K562 (cell line): ENCODE measurements around the gene NFKBIB. TPM values are rescaled to one million over a fixed set of nuclear protein-coding genes. Genes with fewer than 3 reads are reported as not detected.
A peak's percentile ranks its signal among the peaks of the same experiment; 100 is the strongest.

Source experiments
- ATF7 ChIP-seq: fragments of 450-650 bp; IDR thresholded peaks from 2 replicates; pipeline ENCODE4 v1.7.1; 2014; ENCODE audit warnings: mild to moderate bottlenecking, moderate library complexity
- CBX3 ChIP-seq, 2 experiments: IDR thresholded peaks; 1 replicate in 1 of 2; 2 replicates in 1 of 2; pipeline ENCODE4 v1.6.1; 2012; ENCODE audit warnings: inconsistent platforms in 2 of 2, low read length in 2 of 2, borderline replicate concordance in 1 of 2, control low read depth in 1 of 2
- CBX8 ChIP-seq: fragments of 200-600 bp; sonication (generic); IDR thresholded peaks from 2 replicates; pipeline ENCODE4 v1.6.1; 2012; ENCODE audit warnings: borderline replicate concordance, mixed run types, low read depth, mild to moderate bottlenecking, moderate library complexity, mixed read lengths, low read length, control low read depth, inconsistent platforms; ENCODE audit not compliant: poor library complexity, severe bottlenecking; ENCODE audit errors: extremely low read depth
- E2F3 ChIP-seq: fragments of 250-450 bp; sonication (Bioruptor Pico); IDR thresholded peaks from 2 replicates; pipeline ENCODE4 v1.4.0; 2020; ENCODE audit warnings: mild to moderate bottlenecking
- FIP1L1 ChIP-seq: fragments of 200-400 bp; formaldehyde crosslinking; IDR thresholded peaks from 2 replicates; pipeline ENCODE4 v1.6.1; 2018; ENCODE audit warnings: mild to moderate bottlenecking, low read depth, low read length; ENCODE audit not compliant: poor library complexity, severe bottlenecking
- HSF4 ChIP-seq: fragments of 250-450 bp; sonication (Bioruptor Pico); IDR thresholded peaks from 2 replicates; pipeline ENCODE4 v2.1.2; 2022; ENCODE audit warnings: mild to moderate bottlenecking, moderate library complexity, borderline replicate concordance
- ILF3 ChIP-seq: fragments of 450-650 bp; IDR thresholded peaks from 2 replicates; pipeline ENCODE4 v1.6.1; 2018; ENCODE audit warnings: antibody characterized with exemption, mild to moderate bottlenecking, moderate library complexity, borderline replicate concordance
- KLF13 ChIP-seq: fragments of 450-650 bp; IDR thresholded peaks from 2 replicates; pipeline ENCODE4 v1.6.1; 2016; ENCODE audit warnings: missing genetic modification characterization, low read depth, mild to moderate bottlenecking, missing compliant biosample characterization, moderate library complexity, borderline replicate concordance
- NCOA6 ChIP-seq: fragments of 450-650 bp; IDR thresholded peaks from 2 replicates; pipeline ENCODE4 v1.6.1; 2017; ENCODE audit warnings: mild to moderate bottlenecking
- PHF21A ChIP-seq: fragments of 450-650 bp; IDR thresholded peaks from 2 replicates; pipeline ENCODE4 v1.6.1; 2017; ENCODE audit warnings: low read depth, borderline replicate concordance
- PHTF2 ChIP-seq: fragments of 250-450 bp; sonication (Bioruptor Pico); IDR thresholded peaks from 2 replicates; pipeline ENCODE4 v1.5.0; 2021; ENCODE audit warnings: mild to moderate bottlenecking
- POLR2B ChIP-seq: fragments of 450-650 bp; IDR thresholded peaks from 2 replicates; pipeline ENCODE4 v1.6.1; 2018; ENCODE audit warnings: low read depth; ENCODE audit not compliant: partially characterized antibody
- PURB ChIP-seq: sonication (generic); formaldehyde crosslinking; IDR thresholded peaks from 2 replicates; pipeline ENCODE4 v1.9.0; 2021; ENCODE audit warnings: low read depth, mild to moderate bottlenecking, missing genetic modification reagents
- RAD51 ChIP-seq: fragments of 450-650 bp; IDR thresholded peaks from 2 replicates; pipeline ENCODE4 v1.7.1; 2016; ENCODE audit warnings: low read depth, mild to moderate bottlenecking, borderline replicate concordance
- SMAD2 ChIP-seq: fragments of 150-350 bp; IDR thresholded peaks from 2 replicates; pipeline ENCODE4 v1.6.1; 2014; ENCODE audit warnings: low read depth, mild to moderate bottlenecking, low read length
- SMARCB1 ChIP-seq: IDR thresholded peaks from 2 replicates; pipeline ENCODE4 v1.6.1; 2011; ENCODE audit warnings: improper control_type of control experiment, low read depth; ENCODE audit not compliant: insufficient read length
- STAT5B ChIP-seq: fragments of 250-450 bp; sonication (Bioruptor Pico); IDR thresholded peaks from 2 replicates; pipeline ENCODE4 v1.8.0; 2021; ENCODE audit warnings: mild to moderate bottlenecking, inconsistent platforms
- ZNF140 ChIP-seq: fragments of 250-450 bp; sonication (Bioruptor Pico); IDR thresholded peaks from 2 replicates; pipeline ENCODE4 v1.8.0; 2021; ENCODE audit warnings: moderate library complexity, mild to moderate bottlenecking, inconsistent platforms
- ZNF217 ChIP-seq: sonication (generic); formaldehyde crosslinking; IDR thresholded peaks from 2 replicates; pipeline ENCODE4 v1.8.0; 2022; ENCODE audit warnings: mild to moderate bottlenecking, missing genetic modification reagents
- ZNF644 ChIP-seq: fragments of 200-800 bp; sonication (Bioruptor generic); IDR thresholded peaks from 2 replicates; pipeline ENCODE4 v1.6.1; 2016; ENCODE audit warnings: low read depth, missing genetic modification characterization, missing compliant biosample characterization
- ZNF717 ChIP-seq: fragments of 250-450 bp; sonication (Bioruptor Pico); IDR thresholded peaks from 2 replicates; pipeline ENCODE4 v1.5.0; 2021
- ZZZ3 ChIP-seq: fragments of 450-650 bp; IDR thresholded peaks from 2 replicates; pipeline ENCODE4 v1.6.1; 2016; ENCODE audit warnings: antibody characterized with exemption, mild to moderate bottlenecking, moderate library complexity
- polyA plus RNA-seq, 8 experiments: library from polyadenylated mRNA; depleted of rRNA in 4 of 8; stranded (reverse) in 5 of 8; unstranded in 3 of 8; fragments of >200 nt; fragmentation: Nextera tagmentation in 2 of 8; fragmentation: Illumina TruSeq in 1 of 8; extraction: Ambion mirVana in 2 of 8; extraction: Trizol in 1 of 8; gene quantifications; 2 replicates each; pipeline versions ENCODE4 v1.2.1 to v1.2.3, GENCODE V29; 2011 to 2014; ENCODE audit warnings: inconsistent platforms in 1 of 8, missing spikeins in 1 of 8
- total RNA-seq, 7 experiments: library from RNA; depleted of rRNA in 6 of 7; stranded (reverse); fragments of >200 nt in 6 of 7; fragmentation: Illumina TruSeq in 2 of 7; extraction: Trizol in 2 of 7; gene quantifications; 2 replicates each; pipeline versions ENCODE4 v1.2.1 to v1.2.3, GENCODE V29; 2011 to 2021; ENCODE audit warnings: low replicate concordance in 1 of 7
- TF ChIP-seq, protein P1 (sequence below): sonication (generic); formaldehyde crosslinking; IDR thresholded peaks from 2 replicates; pipeline ENCODE4 v1.8.0; 2022; ENCODE audit warnings: missing genetic modification reagents, mild to moderate bottlenecking, borderline replicate concordance
- TF ChIP-seq, protein P2 (sequence below): fragments of 450-650 bp; formaldehyde crosslinking; IDR thresholded peaks from 2 replicates; pipeline ENCODE4 v1.4.0; 2020; ENCODE audit warnings: mild to moderate bottlenecking, moderate library complexity
- TF ChIP-seq, protein P3 (sequence below): fragments of 450-650 bp; IDR thresholded peaks from 2 replicates; pipeline ENCODE4 v1.6.1; 2014; ENCODE audit warnings: low read depth, mild to moderate bottlenecking, moderate library complexity, borderline replicate concordance

NFKBIB gene
- total and polyA plus RNA-seq, 9 of the 15 experiments (the other 6 are each of a cell fraction or from before 2014, with no cell fraction given): 1.5 to 44.9 (median 10.4) TPM

DNA sequence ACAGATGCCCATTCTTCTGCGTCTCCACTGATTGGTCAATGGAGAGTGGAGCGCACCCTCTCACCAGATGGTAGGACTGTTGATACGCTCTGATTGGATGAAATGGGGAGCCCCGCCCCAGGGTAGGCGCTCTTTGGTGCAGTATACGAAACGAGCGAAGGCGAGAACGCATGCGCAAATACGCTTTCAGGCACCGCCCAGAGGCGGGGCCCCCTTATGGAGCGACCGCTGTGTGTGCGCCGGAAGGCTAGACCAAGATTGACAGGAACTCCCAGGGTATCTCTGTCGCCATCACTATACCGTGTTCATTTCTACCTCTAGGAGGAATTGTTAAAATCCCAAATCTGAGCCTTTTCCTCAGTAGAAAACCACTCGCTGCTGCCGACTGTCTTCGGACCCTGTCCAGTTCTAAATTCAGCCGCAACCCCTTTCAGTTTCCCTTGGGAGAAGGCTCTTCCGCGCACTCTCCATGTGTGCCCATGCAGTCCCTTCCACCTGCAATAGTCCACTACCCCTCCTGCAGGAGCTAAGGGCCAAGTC, 49.3 kb upstream of the NFKBIB start (continued):
- TF ChIP-seq, protein P1, sequence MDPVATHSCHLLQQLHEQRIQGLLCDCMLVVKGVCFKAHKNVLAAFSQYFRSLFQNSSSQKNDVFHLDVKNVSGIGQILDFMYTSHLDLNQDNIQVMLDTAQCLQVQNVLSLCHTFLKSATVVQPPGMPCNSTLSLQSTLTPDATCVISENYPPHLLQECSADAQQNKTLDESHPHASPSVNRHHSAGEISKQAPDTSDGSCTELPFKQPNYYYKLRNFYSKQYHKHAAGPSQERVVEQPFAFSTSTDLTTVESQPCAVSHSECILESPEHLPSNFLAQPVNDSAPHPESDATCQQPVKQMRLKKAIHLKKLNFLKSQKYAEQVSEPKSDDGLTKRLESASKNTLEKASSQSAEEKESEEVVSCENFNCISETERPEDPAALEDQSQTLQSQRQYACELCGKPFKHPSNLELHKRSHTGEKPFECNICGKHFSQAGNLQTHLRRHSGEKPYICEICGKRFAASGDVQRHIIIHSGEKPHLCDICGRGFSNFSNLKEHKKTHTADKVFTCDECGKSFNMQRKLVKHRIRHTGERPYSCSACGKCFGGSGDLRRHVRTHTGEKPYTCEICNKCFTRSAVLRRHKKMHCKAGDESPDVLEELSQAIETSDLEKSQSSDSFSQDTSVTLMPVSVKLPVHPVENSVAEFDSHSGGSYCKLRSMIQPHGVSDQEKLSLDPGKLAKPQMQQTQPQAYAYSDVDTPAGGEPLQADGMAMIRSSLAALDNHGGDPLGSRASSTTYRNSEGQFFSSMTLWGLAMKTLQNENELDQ (CRISPR knock-in tag): no peak
- TF ChIP-seq E2F3 (no peak), ILF3 (no peak), SMARCB1 (no peak), PHTF2 (CRISPR knock-in tag) (no peak), SMAD2 (no peak), POLR2B (peak; percentile 80), HSF4 (no peak), ATF7 (no peak), CBX3 (IDR thresholded peaks at IDR 0.05; ENCODE audit: borderline replicate concordance in 1 of 2, low read length in 2 of 2) (0 out of 3 replicates have a peak, but pooled peaks of 1 of the 2 experiments have one; percentile 12), ZNF644 (no peak), ZNF217 (no peak), STAT5B (CRISPR knock-in tag) (no peak), KLF13 (tag) (no peak), ZNF140 (CRISPR knock-in tag) (no peak), ZNF717 (CRISPR knock-in tag) (no peak), ZZZ3 (no peak), PURB (CRISPR knock-in tag) (no peak), FIP1L1 (no peak), PHF21A (peak; percentile 47; the same call in 1 of the 2 replicates), CBX8 (no peak), RAD51 (no peak), NCOA6 (no peak)
- TF ChIP-seq, protein P2, sequence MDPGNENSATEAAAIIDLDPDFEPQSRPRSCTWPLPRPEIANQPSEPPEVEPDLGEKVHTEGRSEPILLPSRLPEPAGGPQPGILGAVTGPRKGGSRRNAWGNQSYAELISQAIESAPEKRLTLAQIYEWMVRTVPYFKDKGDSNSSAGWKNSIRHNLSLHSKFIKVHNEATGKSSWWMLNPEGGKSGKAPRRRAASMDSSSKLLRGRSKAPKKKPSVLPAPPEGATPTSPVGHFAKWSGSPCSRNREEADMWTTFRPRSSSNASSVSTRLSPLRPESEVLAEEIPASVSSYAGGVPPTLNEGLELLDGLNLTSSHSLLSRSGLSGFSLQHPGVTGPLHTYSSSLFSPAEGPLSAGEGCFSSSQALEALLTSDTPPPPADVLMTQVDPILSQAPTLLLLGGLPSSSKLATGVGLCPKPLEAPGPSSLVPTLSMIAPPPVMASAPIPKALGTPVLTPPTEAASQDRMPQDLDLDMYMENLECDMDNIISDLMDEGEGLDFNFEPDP (CRISPR knock-in tag): no peak
- TF ChIP-seq, protein P3, sequence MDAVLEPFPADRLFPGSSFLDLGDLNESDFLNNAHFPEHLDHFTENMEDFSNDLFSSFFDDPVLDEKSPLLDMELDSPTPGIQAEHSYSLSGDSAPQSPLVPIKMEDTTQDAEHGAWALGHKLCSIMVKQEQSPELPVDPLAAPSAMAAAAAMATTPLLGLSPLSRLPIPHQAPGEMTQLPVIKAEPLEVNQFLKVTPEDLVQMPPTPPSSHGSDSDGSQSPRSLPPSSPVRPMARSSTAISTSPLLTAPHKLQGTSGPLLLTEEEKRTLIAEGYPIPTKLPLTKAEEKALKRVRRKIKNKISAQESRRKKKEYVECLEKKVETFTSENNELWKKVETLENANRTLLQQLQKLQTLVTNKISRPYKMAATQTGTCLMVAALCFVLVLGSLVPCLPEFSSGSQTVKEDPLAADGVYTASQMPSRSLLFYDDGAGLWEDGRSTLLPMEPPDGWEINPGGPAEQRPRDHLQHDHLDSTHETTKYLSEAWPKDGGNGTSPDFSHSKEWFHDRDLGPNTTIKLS: peak; percentile 18; the same call in 1 of the 2 replicates
